ENCODE measurements around the gene ACVR1B.
"Not testable (repeated sequence)": the region's sequence is repeated elsewhere in the genome, so short reads cannot be mapped to it uniquely, and the experiment has no call there.

The ACVR1B gene

GRCh38 chr12:51962737-51963136 lies 11.2 kb downstream of the ACVR1B start:
- DNase-seq (ENCODE audit: insufficient read length, low spot score) (no peak), FAIRE-seq (no peak)

- FAIRE-seq: no peak
- DNase-seq (ENCODE audit: insufficient read length, low spot score): no peak
Measured at GRCh38 chr12:51963477-51963876, 12.0 kb downstream of the ACVR1B start.

GRCh38 chr12:51969643-51970042 lies 18.1 kb downstream of the ACVR1B start:
- no peak for FAIRE-seq
- no peak for DNase-seq (ENCODE audit: insufficient read length, low spot score)

- no peak for FAIRE-seq
- DNase-seq (ENCODE audit: insufficient read length, low spot score): peak; percentile 45
Measured at GRCh38 chr12:51970904-51971646, 19.6 kb downstream of the ACVR1B start.

GRCh38 chr12:51971679-51972421 lies 20.4 kb downstream of the ACVR1B start:
- no peak for FAIRE-seq
- no peak for DNase-seq (ENCODE audit: insufficient read length, low spot score)

GRCh38 chr12:51972422-51972812 lies 20.9 kb downstream of the ACVR1B start:
- DNase-seq (ENCODE audit: insufficient read length, low spot score) (no peak), FAIRE-seq (no peak)

GRCh38 chr12:51972849-51973273 lies 21.4 kb downstream of the ACVR1B start:
- DNase-seq (ENCODE audit: insufficient read length, low spot score): no peak
- FAIRE-seq: no peak

GRCh38 chr12:51973560-51973959 lies 22.1 kb downstream of the ACVR1B start:
- FAIRE-seq (no peak), DNase-seq (ENCODE audit: insufficient read length, low spot score) (no peak)

- DNase-seq (ENCODE audit: insufficient read length, low spot score): no peak
- FAIRE-seq: no peak
Measured at GRCh38 chr12:51974646-51975045, 23.1 kb downstream of the ACVR1B start.

- no peak for DNase-seq (ENCODE audit: insufficient read length, low spot score)
- FAIRE-seq: no peak
Measured at GRCh38 chr12:51975196-51975595, 23.7 kb downstream of the ACVR1B start.

- FAIRE-seq (no peak), DNase-seq (ENCODE audit: insufficient read length, low spot score) (no peak)
Measured at GRCh38 chr12:51976376-51977160, 25.1 kb downstream of the ACVR1B start.

- DNase-seq (ENCODE audit: insufficient read length, low spot score): no peak
Measured at GRCh38 chr12:51977320-51977753, 25.8 kb downstream of the ACVR1B start.

GRCh38 chr12:51979306-51979705 lies 27.8 kb downstream of the ACVR1B start:
- not testable (repeated sequence) for DNase-seq (ENCODE audit: insufficient read length, low spot score); FAIRE-seq

More at GRCh38 chr12:51977320-51977753, 25.8 kb downstream of the ACVR1B start:
- no peak for FAIRE-seq

GRCh38 chr12:51980051-51980808 lies 28.7 kb downstream of the ACVR1B start:
- DNase-seq (ENCODE audit: insufficient read length, low spot score): peak; percentile 85
- no peak for FAIRE-seq

GRCh38 chr12:51980809-51981127 lies 29.3 kb downstream of the ACVR1B start:
- FAIRE-seq (no peak), DNase-seq (ENCODE audit: insufficient read length, low spot score) (no peak)

- DNase-seq (ENCODE audit: insufficient read length, low spot score) (no peak), FAIRE-seq (no peak)
Measured at GRCh38 chr12:51984657-51985056, 33.2 kb downstream of the ACVR1B start.

GRCh38 chr12:51985154-51985835 lies 33.8 kb downstream of the ACVR1B start:
- FAIRE-seq: no peak
- no peak for DNase-seq (ENCODE audit: insufficient read length, low spot score)

GRCh38 chr12:51986834-51987233 lies 35.3 kb downstream of the ACVR1B start:
- no peak for DNase-seq (ENCODE audit: insufficient read length, low spot score)
- FAIRE-seq: no peak

GRCh38 chr12:51992246-51992645 lies 40.7 kb downstream of the ACVR1B start:
- DNase-seq (ENCODE audit: insufficient read length, low spot score) (no peak), FAIRE-seq (no peak)

GRCh38 chr12:51994539-51994820 lies 43.0 kb downstream of the ACVR1B start:
- no peak for DNase-seq (ENCODE audit: insufficient read length, low spot score)
- FAIRE-seq: no peak

Measured in HTR-8/SVneo (cell line).